ENCODE results near the gene LRRC32. TPM values are rescaled to one million over a fixed set of nuclear protein-coding genes. Genes with fewer than 3 reads are reported as not detected.

Gene LRRC32
- total RNA-seq, 1 donor from 2014 or later = 111 TPM

GRCh38 chr11:76629853-76630599, 40.5 kb downstream of the LRRC32 start:
- TF ChIP-seq CTCF (IDR thresholded peaks at IDR 0.05) = no peak
- H3K27me3 ChIP-seq = no peaks in the 10 kb centered on the region
- peak; percentile 78 for ATAC-seq
- no peak overlapping the region for H3K4me3 ChIP-seq
- DNase-seq = peak; percentile 74
- no peaks in the 10 kb centered on the region for H3K9me3 ChIP-seq
- H3K4me1 ChIP-seq = peaks cover 36% of the 10 kb centered on the region
- no peaks in the 10 kb centered on the region for H3K36me3 ChIP-seq
- peak overlapping the region; percentile 87 for H3K27ac ChIP-seq
- intact Hi-C loops (cut with DNase I) = no loop called here

- Histone ChIP-seq H3K9me3 (no peaks in the 10 kb centered on the region), H3K4me3 (no peak overlapping the region), H3K4me1 (peaks cover 36% of the 10 kb centered on the region), H3K27ac (peak overlapping the region; percentile 87), H3K36me3 (no peaks in the 10 kb centered on the region), H3K27me3 (no peaks in the 10 kb centered on the region)
- intact Hi-C loops (cut with DNase I) = no loop called here
- no peak for TF ChIP-seq CTCF (IDR thresholded peaks at IDR 0.05)
- ATAC-seq (peak; percentile 80), DNase-seq (no peak)
Observed at GRCh38 chr11:76629116-76629852, 41.3 kb downstream of the LRRC32 start.

- no peak for DNase-seq
- intact Hi-C loops (cut with DNase I) = no loop called here
- ATAC-seq = no peak
Observed at GRCh38 chr11:76628408-76628947, 42.1 kb downstream of the LRRC32 start.

GRCh38 chr11:76627606-76628005, 42.9 kb downstream of the LRRC32 start:
- intact Hi-C loops (cut with DNase I) = no loop called here
- no peak for TF ChIP-seq CTCF (IDR thresholded peaks at IDR 0.05)
- H3K4me1 ChIP-seq = peaks cover 36% of the 10 kb centered on the region
- ATAC-seq = no peak
- H3K27me3 ChIP-seq = no peaks in the 10 kb centered on the region
- H3K36me3 ChIP-seq = no peaks in the 10 kb centered on the region
- H3K9me3 ChIP-seq = no peaks in the 10 kb centered on the region
- H3K27ac ChIP-seq = no peak overlapping the region
- no peak overlapping the region for H3K4me3 ChIP-seq
- no peak for DNase-seq

More at GRCh38 chr11:76628408-76628947, 42.1 kb downstream of the LRRC32 start:
- H3K4me1 ChIP-seq = peaks cover 36% of the 10 kb centered on the region
- peak overlapping the region; percentile 87 for H3K27ac ChIP-seq
- H3K4me3 ChIP-seq = no peak overlapping the region
- H3K9me3 ChIP-seq = no peaks in the 10 kb centered on the region
- H3K27me3 ChIP-seq = no peaks in the 10 kb centered on the region
- no peaks in the 10 kb centered on the region for H3K36me3 ChIP-seq
- TF ChIP-seq CTCF (IDR thresholded peaks at IDR 0.05) = no peak

GRCh38 chr11:76626921-76627401, 43.6 kb downstream of the LRRC32 start:
- intact Hi-C loops (cut with DNase I) = no loop called here
- TF ChIP-seq CTCF (IDR thresholded peaks at IDR 0.05) = no peak
- ATAC-seq (peak; percentile 26), DNase-seq (no peak)
- Histone ChIP-seq H3K27ac (no peak overlapping the region), H3K4me1 (peaks cover 36% of the 10 kb centered on the region), H3K36me3 (no peaks in the 10 kb centered on the region), H3K9me3 (no peaks in the 10 kb centered on the region), H3K4me3 (no peak overlapping the region), H3K27me3 (no peaks in the 10 kb centered on the region)

Measured in upper lobe of right lung (tissue), 1 donor.